Endometrium (tissue), 2 donors: Measurements from ENCODE around the gene CATSPERZ.
"Not testable (repeated sequence)": the region's sequence is repeated elsewhere in the genome, so short reads cannot be mapped to it uniquely, and the experiment has no call there.

Source experiments
- FAIRE-seq: peaks from 2 replicates; lab custom pipeline; 2012; peaks lifted over from hg19 to GRCh38; lab: Jason Lieb, UNC
- donor health status: control.
- donor health status: control.

CATSPERZ gene

DNA sequence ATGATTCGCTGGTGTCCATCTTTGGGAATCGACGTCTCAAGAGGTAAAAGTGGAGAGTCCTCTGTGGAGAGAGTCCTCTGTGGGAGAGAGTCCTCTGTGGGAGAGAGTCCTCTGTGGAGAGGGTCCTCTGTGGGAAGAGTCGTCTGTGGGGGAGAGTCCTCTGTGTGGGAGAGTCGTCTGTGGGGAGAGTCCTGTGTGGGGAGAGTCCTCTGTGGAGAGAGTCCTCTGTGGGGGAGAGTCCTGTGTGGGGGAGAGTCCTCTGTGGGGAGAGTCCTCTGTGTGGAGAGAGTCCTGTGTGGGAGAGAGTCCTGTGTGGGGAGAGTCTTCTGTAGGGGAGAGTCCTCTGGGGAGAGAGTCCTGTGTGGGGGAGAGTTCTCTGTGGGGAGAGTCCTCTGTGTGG lies 20.9 kb downstream of the CATSPERZ start:
- FAIRE-seq, result no peak

DNA sequence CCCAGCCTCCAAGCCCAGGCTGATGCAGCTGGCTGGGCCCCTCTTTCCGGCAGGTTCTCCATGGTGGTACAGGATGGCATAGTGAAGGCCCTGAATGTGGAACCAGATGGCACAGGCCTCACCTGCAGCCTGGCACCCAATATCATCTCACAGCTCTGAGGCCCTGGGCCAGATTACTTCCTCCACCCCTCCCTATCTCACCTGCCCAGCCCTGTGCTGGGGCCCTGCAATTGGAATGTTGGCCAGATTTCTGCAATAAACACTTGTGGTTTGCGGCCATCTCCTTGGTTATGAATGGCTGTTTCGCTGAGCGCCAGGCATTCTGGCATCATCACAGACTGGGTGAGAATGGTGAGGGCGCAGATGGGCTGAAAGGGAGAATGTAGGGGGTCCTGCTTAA lies 21.4 kb downstream of the CATSPERZ start:
- no peak for FAIRE-seq

DNA sequence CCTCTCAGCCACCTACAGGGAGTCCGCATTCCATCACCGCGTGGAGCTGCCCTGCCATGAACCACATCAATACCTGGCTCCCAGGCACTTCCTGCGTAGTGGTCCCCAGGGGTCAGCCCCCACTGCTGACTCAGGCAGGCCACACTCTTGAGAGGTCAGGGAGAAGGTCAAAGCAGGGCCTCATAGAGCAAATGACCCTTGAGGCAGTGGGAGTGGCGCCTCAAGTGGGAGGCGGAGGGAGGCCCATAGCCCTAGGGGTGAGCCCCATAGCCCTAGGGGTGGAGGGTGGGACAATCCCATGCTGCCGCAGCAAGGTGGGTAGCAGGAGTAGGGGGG lies 22.7 kb downstream of the CATSPERZ start:
- no peak for FAIRE-seq

DNA sequence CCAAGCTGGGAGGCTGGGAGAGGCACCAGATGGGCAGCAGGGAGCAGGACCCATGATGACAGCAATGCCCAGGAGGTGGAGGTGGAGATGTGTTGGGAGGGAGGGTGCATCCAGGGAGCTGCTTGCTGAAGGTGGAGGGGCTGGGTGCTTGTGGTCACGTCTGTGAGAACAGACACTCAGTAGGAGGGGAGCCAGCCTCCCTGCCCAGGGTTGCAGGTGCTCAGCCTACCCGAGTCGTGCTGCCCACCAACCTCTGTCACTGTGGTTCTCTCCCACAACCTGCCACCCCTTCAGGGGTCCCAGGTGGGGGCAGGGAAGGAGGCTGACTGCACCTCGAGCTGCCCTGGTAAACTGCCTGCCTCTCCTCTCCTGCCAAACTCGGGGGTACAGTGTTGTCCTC lies 23.2 kb downstream of the CATSPERZ start:
- no peak for FAIRE-seq

GRCh38 chr11:64323984-64324383 lies 23.8 kb downstream of the CATSPERZ start:
- not testable (repeated sequence) for FAIRE-seq

DNA sequence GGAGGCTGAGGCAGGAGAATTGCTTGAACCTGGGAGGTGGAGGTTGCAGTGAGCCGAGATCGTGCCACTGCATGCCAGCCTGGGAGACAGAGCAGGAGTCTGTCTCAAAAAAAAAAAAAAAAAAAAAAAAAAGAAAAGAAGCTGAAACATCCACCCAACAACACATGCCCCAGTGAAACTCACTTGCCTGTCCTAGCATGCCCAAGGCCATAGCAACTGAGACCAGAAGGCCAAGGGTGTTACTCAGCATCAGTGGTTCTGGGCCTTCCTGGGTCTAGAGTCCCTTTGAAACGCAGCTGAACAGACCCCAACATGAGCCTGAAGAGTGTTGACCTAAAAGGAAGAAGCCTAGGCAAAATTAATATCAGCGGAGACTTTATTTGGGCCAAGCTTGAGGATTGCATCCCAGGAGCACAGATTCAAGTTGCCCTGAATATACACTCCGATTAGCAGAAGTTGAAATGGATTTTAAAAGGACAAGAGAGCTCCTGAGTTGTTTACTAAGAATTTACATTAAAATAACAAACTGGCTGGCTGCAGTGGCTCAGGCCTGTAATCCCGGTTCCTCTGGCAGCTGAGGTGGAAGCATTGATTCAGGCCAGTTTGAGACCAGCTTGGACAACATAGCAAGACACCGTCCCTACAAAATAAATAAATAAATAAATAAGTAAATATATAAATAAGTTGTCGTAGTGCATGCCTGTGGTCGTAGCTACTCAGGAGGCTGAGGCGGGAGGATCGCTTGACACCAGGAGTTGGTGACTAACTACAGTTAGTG lies 24.7 kb downstream of the CATSPERZ start:
- no peak for FAIRE-seq

GRCh38 chr11:64327375-64327774 lies 27.2 kb downstream of the CATSPERZ start:
- FAIRE-seq, result no peak

- no peak for FAIRE-seq
These were observed 27.8 kb downstream of the CATSPERZ start for GRCh38 chr11:64327993-64328392.

DNA sequence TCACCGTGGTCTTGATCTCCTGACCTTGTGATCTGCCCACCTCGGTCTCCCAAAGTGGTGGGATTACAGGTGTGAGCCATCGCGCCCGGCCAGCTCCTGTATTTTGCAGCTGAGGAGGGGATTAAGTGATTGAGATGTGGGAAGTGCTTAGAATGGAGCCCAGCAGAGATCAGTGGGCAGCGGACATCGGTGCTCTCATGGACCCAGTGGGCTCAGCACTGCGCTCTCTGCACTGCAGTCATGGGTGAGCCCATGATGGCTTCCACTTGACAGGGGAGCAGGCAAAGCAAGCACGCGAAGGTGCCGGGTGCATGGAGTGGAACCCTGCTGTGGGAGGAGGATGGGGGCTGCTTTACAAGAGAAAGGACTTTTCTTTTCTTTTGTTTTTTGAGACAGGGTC lies 30.7 kb downstream of the CATSPERZ start:
- no peak for FAIRE-seq

- no peak for FAIRE-seq
These were observed 31.6 kb downstream of the CATSPERZ start for GRCh38 chr11:64331569-64332371.

- no peak for FAIRE-seq
These were observed 33.4 kb downstream of the CATSPERZ start for GRCh38 chr11:64333556-64333955.

- no peak for FAIRE-seq
These were observed 34.9 kb downstream of the CATSPERZ start for GRCh38 chr11:64334764-64335735.

GRCh38 chr11:64337538-64338249 lies 37.5 kb downstream of the CATSPERZ start:
- no peak for FAIRE-seq

DNA sequence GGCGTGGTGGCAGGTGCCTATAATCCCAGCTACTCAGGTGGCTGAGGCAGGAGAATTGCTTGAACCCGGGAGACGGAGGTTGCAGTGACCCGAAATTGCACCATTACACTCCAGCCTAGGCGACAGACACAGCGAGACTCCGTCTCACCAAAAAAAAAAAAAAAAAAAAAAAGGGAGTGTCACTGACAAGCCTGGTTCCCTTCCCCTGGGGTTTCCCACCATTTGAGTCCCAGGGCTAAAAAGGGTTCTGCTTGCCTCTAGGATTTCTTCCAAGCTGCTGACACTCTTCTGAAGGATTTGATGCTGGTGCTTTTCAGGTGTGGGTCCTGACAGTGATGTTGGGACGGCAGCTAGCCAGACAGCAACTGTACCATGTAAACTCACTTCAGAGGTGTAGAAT lies 38.6 kb downstream of the CATSPERZ start:
- FAIRE-seq, result no peak

DNA sequence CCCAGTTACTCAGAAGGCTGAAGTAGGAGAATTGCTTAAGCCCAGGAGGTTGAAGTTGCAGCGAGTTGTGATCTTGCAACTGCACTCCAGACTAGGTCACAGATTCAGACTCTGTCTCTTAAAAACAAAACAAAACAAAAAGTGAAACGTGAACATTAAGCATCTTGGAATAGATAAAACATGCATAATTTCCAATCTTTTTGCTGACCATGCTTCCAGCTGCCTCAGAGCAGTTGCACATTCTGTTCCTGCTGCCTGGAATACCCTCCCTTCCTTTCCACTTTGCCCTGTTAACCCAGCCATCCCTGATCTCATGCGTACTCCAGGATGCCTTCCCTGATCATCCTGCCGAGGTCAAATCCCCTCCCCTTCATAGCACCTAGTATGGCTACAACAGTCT lies 39.1 kb downstream of the CATSPERZ start:
- FAIRE-seq, result no peak

- FAIRE-seq, result no peak
These were observed 39.7 kb downstream of the CATSPERZ start, which contains the start of gene CCDC88B for GRCh38 chr11:64339754-64340408. Gene CCDC88B, plus strand, starts transcription at chr11:64340204. Its CDS starts 63 bp downstream, at chr11:64340267.

DNA sequence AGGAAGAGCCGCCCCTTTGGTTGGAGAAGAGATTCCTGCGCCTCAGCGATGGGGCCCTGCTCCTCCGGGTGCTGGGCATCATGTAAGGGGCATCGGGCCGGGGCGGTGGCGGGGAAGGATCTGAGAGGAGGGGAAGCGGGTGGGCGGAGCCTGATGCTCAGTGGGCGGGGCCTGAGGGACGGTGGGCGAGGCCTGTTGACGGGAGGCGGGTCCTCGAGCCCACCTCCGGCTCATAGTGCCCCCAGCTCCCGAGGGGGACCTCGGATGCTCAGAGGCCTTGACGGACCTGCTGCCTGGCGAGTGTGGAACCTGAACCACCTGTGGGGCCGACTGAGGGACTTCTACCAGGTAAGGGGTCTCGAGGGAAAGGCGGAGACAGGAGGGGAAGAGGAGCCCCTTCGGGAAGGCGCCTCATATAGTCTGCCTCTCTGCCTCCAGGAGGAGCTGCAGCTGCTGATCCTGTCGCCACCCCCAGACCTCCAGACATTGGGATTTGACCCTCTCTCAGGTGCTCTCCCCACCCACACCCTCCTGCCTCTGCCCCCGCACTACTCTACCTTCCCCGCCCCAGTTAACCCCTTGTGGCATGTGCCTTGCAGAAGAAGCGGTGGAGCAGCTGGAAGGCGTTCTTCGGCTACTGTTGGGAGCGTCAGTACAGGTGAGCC lies 40.6 kb downstream of the CATSPERZ start:
- FAIRE-seq, result no peak

- no peak for FAIRE-seq
These were observed 41.3 kb downstream of the CATSPERZ start for GRCh38 chr11:64341429-64341828.

DNA sequence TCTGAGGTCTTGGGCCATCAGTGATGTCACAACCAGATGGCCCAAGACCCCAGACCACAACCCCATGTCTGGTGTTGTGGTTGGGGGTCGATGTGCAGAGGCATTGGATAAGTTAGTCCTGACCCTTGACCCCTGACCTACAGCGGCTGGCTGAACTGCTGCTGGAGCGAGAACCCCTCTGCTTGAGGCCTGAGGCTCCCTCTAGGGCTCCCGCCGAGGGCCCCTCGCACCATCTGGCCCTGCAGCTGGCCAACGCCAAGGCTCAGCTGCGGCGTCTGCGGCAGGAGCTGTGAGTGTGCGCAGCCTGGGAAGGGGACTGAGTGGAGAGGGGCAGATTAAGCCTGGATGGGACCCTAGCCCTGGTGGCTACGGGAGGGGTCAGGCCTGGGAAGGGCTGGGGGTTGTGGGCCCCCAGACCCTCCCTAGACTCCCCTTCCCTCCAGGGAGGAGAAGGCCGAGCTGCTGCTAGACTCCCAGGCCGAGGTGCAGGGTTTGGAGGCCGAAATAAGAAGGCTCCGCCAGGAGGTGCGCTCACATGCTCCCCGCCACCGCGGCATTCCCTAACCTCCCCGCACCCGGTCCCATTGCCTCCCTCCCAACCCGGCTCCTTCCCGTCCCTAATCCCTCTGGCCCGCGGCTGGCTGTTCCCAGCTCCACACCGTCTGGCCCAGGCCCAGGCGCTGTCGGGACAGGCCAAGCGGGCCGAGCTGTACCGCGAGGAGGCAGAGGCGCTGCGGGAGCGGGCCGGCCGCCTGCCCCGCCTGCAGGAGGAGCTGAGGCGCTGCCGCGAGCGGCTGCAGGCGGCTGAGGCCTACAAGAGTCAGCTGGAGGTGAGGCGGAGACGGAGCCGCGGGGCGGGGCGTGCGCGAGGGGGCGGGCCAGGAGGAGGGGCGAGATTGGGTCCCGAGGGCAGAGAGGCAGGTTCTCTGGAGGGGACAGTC lies 42.0 kb downstream of the CATSPERZ start:
- no peak for FAIRE-seq
